Umbilical cord (tissue), 2 donors: ENCODE results near the gene HNRNPCL2. TPM values are rescaled to one million over a fixed set of nuclear protein-coding genes. Genes with fewer than 3 reads are reported as not detected.
"Not testable (repeated sequence)": the region's sequence is repeated elsewhere in the genome, so short reads cannot be mapped to it uniquely, and the experiment has no call there.

ENCODE experiments used
- DNase-seq: peaks from one replicate; pipeline ENCODE4 v3.0.0-alpha.2; 2015; ENCODE audit warnings: low spot score
- total RNA-seq: library from RNA; depleted of rRNA; stranded (reverse); fragments of >200 nt; gene quantifications from one replicate; pipeline ENCODE4 v1.2.3, GENCODE V29; 2014; ENCODE audit warnings: low replicate concordance; ENCODE audit not compliant: insufficient read depth

The HNRNPCL2 gene
- total RNA-seq, result 2.2 TPM

DNA sequence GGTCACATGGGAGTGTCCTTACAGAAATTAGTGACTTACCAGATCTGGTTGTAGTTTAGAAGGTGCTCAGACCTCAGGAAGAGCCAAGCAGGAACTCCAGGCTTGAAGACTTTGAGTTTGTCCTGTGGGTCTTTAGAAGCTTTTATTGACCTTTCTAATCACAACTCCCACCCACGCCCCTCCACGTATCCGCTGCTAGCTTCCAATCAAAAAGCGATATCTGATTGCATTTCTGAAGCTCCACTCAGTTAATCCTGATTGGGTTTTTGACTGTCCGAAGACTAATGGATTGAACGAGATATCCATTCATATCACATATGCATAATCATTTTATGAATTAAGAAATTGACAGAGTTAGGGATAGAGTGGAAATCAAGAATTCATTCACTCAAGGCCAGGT, at the start of gene HNRNPCL2:
Gene HNRNPCL2, minus strand, starts transcription at position 101 of the 400 bp plus-strand sequence. CDS start 454 bp downstream, outside the sequence.
- not testable (repeated sequence) for DNase-seq

- not testable (repeated sequence) for DNase-seq
These were observed 48.9 kb upstream of the HNRNPCL2 start, which contains the start of gene HNRNPCL4 for GRCh38 chr1:13165531-13165930. Gene HNRNPCL4 (minus strand): TSS chr1:13165631. CDS start chr1:13165467, 164 bp downstream.

DNA sequence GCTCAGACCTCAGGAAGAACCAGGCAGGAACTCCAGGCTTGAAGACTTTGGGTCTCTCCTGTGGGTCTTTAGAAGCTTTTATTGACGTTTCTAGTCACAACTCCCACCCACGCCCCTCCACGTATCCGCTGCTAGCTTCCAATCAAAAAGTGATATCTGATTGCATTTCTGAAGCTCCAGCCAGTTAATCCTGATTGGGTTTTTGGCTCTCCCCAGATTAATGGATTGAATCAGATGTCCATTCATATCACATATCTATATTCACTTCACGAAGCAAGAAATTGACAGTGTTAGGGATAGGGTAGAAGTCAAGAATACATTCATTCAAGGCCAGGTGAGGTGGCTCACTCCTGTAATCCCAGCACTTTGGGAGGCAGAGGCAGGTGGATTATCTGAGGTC, 39.3 kb upstream of the HNRNPCL2 start, which contains the start of gene PRAMEF26:
Gene PRAMEF26, minus strand, starts transcription at position 101 of the 400 bp plus-strand sequence. CDS start 2,914 bp downstream, outside the sequence.
- not testable (repeated sequence) for DNase-seq

GRCh38 chr1:13070474-13070873, 46.2 kb downstream of the HNRNPCL2 start, which contains the start of gene PRAMEF25:
Gene PRAMEF25 (plus strand): TSS chr1:13070774. CDS start chr1:13073694, 2,920 bp downstream.
- not testable (repeated sequence) for DNase-seq

Other genes with a start within 250 kb of the HNRNPCL2 start
- gene PRAMEF4, start 230.7 kb downstream of the HNRNPCL2 start, total RNA-seq, result 1.2 TPM
- gene PRAMEF10, start 218.6 kb downstream of the HNRNPCL2 start, total RNA-seq, result 0.48 TPM
- gene PRAMEF7, start 200.2 kb downstream of the HNRNPCL2 start, total RNA-seq, result not detected
- not detected for gene PRAMEF6, start 169.3 kb downstream of the HNRNPCL2 start, total RNA-seq
- gene PRAMEF27, start 60.3 kb downstream of the HNRNPCL2 start, total RNA-seq, result not detected
- 2.9 TPM for gene HNRNPCL3, start 56.1 kb downstream of the HNRNPCL2 start, total RNA-seq
- not detected for gene PRAMEF25, start 46.1 kb downstream of the HNRNPCL2 start, total RNA-seq
- gene PRAMEF26, start 39.2 kb upstream of the HNRNPCL2 start, total RNA-seq, result not detected
- not detected for gene HNRNPCL4, start 48.8 kb upstream of the HNRNPCL2 start, total RNA-seq
- gene PRAMEF9, start 55.0 kb upstream of the HNRNPCL2 start, total RNA-seq, result not detected
- gene PRAMEF13, start 84.6 kb upstream of the HNRNPCL2 start, total RNA-seq, result not detected
- 1.4 TPM for gene PRAMEF18, start 109.3 kb upstream of the HNRNPCL2 start, total RNA-seq
- gene PRAMEF5, start 137.3 kb upstream of the HNRNPCL2 start, total RNA-seq, result not detected
- 0.48 TPM for gene PRAMEF8, start 168.3 kb upstream of the HNRNPCL2 start, total RNA-seq
- gene PRAMEF33, start 186.7 kb upstream of the HNRNPCL2 start, total RNA-seq, result not detected
- gene PRAMEF15, start 198.7 kb upstream of the HNRNPCL2 start, total RNA-seq, result 0.48 TPM
- not detected for gene PRAMEF14, start 230.3 kb upstream of the HNRNPCL2 start, total RNA-seq